ENCODE data around the gene CTR9.

The CTR9 gene

GRCh38 chr11:10750838-10751580 is at the start of gene CTR9:
TSS of gene CTR9 (plus strand) at chr11:10751246. CDS start at chr11:10751413, 167 bp downstream.
- peak; percentile 95 for DNase-seq

GRCh38 chr11:10701982-10702381 is 49.1 kb upstream of the CTR9 start:
- no peak for DNase-seq

GRCh38 chr11:10708131-10708530 is 42.9 kb upstream of the CTR9 start:
- no peak for DNase-seq

- no peak for DNase-seq
Measured at GRCh38 chr11:10709299-10710086, 41.6 kb upstream of the CTR9 start.

GRCh38 chr11:10715571-10715970 is 35.5 kb upstream of the CTR9 start:
- DNase-seq = no peak

GRCh38 chr11:10716122-10716521 is 34.9 kb upstream of the CTR9 start:
- DNase-seq = no peak

GRCh38 chr11:10716543-10717259 is 34.3 kb upstream of the CTR9 start:
- DNase-seq = no peak

- no peak for DNase-seq
Measured at GRCh38 chr11:10719616-10720015, 31.4 kb upstream of the CTR9 start.

- no peak for DNase-seq
Measured at GRCh38 chr11:10720881-10721376, 30.1 kb upstream of the CTR9 start.

- DNase-seq = no peak
Measured at GRCh38 chr11:10722307-10722706, 28.7 kb upstream of the CTR9 start.

- peak; percentile 41 for DNase-seq
Measured at GRCh38 chr11:10725114-10725906, 25.7 kb upstream of the CTR9 start.

GRCh38 chr11:10725907-10726253 is 25.2 kb upstream of the CTR9 start:
- DNase-seq = peak; percentile 35

- DNase-seq = no peak
Measured at GRCh38 chr11:10727146-10727851, 23.7 kb upstream of the CTR9 start.

- DNase-seq = no peak
Measured at GRCh38 chr11:10728154-10728553, 22.9 kb upstream of the CTR9 start.

- DNase-seq = no peak
Measured at GRCh38 chr11:10728789-10729472, 22.1 kb upstream of the CTR9 start.

- DNase-seq = no peak
Measured at GRCh38 chr11:10730151-10730550, 20.9 kb upstream of the CTR9 start.

GRCh38 chr11:10731064-10731680 is 19.9 kb upstream of the CTR9 start:
- no peak for DNase-seq

GRCh38 chr11:10735481-10736475 is 15.3 kb upstream of the CTR9 start:
- peak; percentile 90 for DNase-seq

- DNase-seq = peak; percentile 59
Measured at GRCh38 chr11:10742460-10743208, 8.4 kb upstream of the CTR9 start.
